Measurements from ENCODE around the gene OSCAR. TPM values are rescaled to one million over a fixed set of nuclear protein-coding genes. Genes with fewer than 3 reads are reported as not detected.

OSCAR gene
- total and polyA plus RNA-seq, 5 experiments from 2014 or later = 0.16 to 0.33 TPM; not detected in 3

GRCh38 chr19:54123682-54124081 is 23.1 kb upstream of the OSCAR start:
- Mint-ChIP-seq H3K36me3 (peaks cover 0 to 73% (median 9%) of the 10 kb centered on the region in 3 donors), H3K9me3 (no peaks in the 10 kb centered on the region), H3K27ac (no peak overlapping the region), H3K4me1 (peaks cover 0 to 2% (median under 1%) of the 10 kb centered on the region in 4 donors), H3K27me3 (no peaks in the 10 kb centered on the region), H3K4me3 (no peak overlapping the region)
- DNase-seq = no peak
- POLR2A ChIA-PET = interaction anchor here (2.2 to 2.6 kb wide), 2 partner anchors 9 to 13 kb away, joined by 5 to 16 read pairs; partner anchors contain the start of genes CNOT3, PRPF31 and TFPT
- no peak for ATAC-seq

GRCh38 chr19:54121259-54121658 is 20.7 kb upstream of the OSCAR start:
- Mint-ChIP-seq H3K4me3 (no peak overlapping the region), H3K4me1 (peaks cover 6 to 21% (median 12%) of the 10 kb centered on the region in 4 donors), H3K36me3 (peaks cover 0 to 71% (median 7%) of the 10 kb centered on the region in 3 donors), H3K27ac (no peak overlapping the region), H3K27me3 (no peaks in the 10 kb centered on the region), H3K9me3 (no peaks in the 10 kb centered on the region)
- POLR2A ChIA-PET = interaction anchor here (1.2 kb wide), 1 partner anchor 16 kb away, joined by 5 read pairs; the partner anchor contains the start of gene CNOT3
- ATAC-seq = no peak
- no peak for DNase-seq

- H3K9me3 Mint-ChIP-seq = no peaks in the 10 kb centered on the region
- DNase-seq = peak; percentile 79 to 100 (median 96)
- peak; percentile 87 to 89 for ATAC-seq
- peak within 1 kb of the TSS; percentile 87 to 98 (median 93) for H3K4me3 Mint-ChIP-seq
- peaks cover 16 to 50% (median 36%) of the 10 kb centered on the region in 4 donors for H3K4me1 Mint-ChIP-seq
- peaks cover 0 to 40% (median 8%) of the 10 kb centered on the region in 3 donors for H3K36me3 Mint-ChIP-seq
- H3K27ac Mint-ChIP-seq = peak within 1 kb of the TSS; percentile 89 to 99 (median 95)
- H3K27me3 Mint-ChIP-seq = peaks cover 0 to 4% (median 0%) of the 10 kb centered on the region in 5 donors
- POLR2A ChIA-PET = interaction anchor here (0.6 to 4.1 kb wide), 19 partner anchors 8 to 1013 kb away, joined by 3 to 86 read pairs (median 4); partner anchors contain the start of genes CNOT3, LENG1, LENG8 and LENG9
These were observed 14.8 kb upstream of the OSCAR start, which contains the start of the genes PRPF31 and TFPT for GRCh38 chr19:54115109-54116063. Gene PRPF31, plus strand, starts transcription at chr19:54115754. Its CDS starts 2,525 bp downstream, at chr19:54118279. Gene TFPT, minus strand, starts transcription at chr19:54115657. Its CDS starts 388 bp downstream, at chr19:54115269.

DNA sequence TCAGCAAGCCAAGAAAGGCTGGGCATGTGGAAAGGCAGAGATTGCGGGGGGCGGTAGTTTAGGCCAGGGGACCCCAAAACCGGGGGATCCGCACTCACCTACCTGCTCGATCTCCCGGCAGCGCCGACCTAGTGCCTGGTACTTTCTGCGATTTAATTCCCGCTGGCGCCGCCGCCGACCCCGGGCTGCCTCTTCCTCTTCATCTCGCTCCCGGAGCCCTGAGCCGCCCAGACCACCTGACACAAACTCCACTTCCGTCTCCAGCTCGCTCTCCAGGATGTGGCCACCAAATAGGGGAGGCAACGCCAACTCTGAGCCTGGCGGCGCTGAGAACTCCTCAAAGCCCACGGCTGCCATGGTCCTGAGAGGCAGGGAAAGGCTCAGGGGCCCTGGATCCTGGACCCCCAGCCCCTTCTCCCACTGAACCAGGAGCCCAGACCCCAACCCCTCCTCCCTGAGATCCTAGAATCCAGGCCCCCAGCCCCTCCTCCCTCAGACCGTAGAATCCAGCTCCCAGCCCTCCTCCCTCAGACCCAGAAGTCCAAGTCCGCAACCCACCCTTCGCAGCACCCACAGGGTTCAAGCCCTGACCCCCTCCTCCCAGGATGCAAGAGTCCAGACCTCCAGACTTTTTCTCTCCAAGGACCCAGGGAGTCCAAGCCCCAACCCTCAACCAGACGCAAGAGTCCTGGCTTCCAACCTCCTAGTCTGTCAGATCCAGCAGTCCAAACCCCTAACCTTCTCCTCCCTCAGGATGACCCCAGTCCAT is 13.9 kb upstream of the OSCAR start:
- Mint-ChIP-seq H3K9me3 (no peaks in the 10 kb centered on the region), H3K36me3 (peaks cover 0 to 41% (median 5%) of the 10 kb centered on the region in 3 donors), H3K27ac (peak overlapping the region; percentile 89 to 99 (median 95)), H3K4me1 (peaks cover 18 to 55% (median 36%) of the 10 kb centered on the region in 4 donors), H3K4me3 (peak overlapping the region; percentile 87 to 98 (median 93)), H3K27me3 (peaks cover 0 to 4% (median 0%) of the 10 kb centered on the region in 5 donors)
- ATAC-seq (peak; percentile 41 to 47), DNase-seq (peak in 9 of 10 donors; percentile 23 to 77 (median 46))
- POLR2A ChIA-PET = interaction anchor here (1.3 to 4.1 kb wide), 11 partner anchors 8 to 349 kb away, joined by 3 to 86 read pairs (median 10); partner anchors contain the start of genes CNOT3, LENG1, LENG8 and LENG9

GRCh38 chr19:54109651-54110050 is 9.0 kb upstream of the OSCAR start:
- no peaks in the 10 kb centered on the region for H3K27me3 Mint-ChIP-seq
- ATAC-seq (no peak), DNase-seq (no peak)
- peaks cover 17 to 42% (median 22%) of the 10 kb centered on the region in 4 donors for H3K4me1 Mint-ChIP-seq
- POLR2A ChIA-PET = no interaction called here
- peaks cover 0 to 61% (median 9%) of the 10 kb centered on the region in 3 donors for H3K36me3 Mint-ChIP-seq
- no peak overlapping the region for H3K4me3 Mint-ChIP-seq
- no peak overlapping the region for H3K27ac Mint-ChIP-seq
- no peaks in the 10 kb centered on the region for H3K9me3 Mint-ChIP-seq

GRCh38 chr19:54108496-54108895 is 7.9 kb upstream of the OSCAR start:
- Mint-ChIP-seq H3K27ac (no peak overlapping the region), H3K4me3 (no peak overlapping the region)

DNA sequence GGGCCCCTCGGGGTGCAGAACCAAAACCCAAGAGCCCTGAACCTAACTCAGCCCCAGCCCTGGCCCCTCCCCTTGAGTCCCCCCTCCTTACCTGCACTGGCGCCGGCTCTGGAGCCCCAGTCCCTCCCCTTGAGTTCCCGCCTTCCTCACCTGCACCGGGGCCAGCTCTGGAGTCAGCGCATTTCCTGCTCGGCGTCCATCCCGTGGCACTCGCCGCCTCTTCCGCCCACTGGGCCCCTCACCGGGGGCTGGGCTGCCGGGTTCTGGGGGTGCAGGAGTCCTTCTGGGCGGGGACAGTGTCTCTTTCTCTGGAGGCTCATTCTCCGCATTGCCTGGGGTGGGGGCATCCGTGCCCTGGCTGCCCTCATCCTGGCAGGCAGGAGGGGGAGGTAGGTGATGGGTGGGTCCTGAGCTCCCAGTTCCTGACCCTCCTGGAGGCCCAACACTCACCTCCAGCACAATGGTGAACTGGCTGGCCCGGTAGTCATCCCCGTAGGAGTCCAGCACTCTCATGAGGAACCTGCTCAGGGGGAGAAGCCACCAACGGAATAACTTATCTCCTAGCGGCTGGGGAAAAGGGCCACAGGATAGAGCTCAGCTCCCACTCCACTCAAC is 7.4 kb upstream of the OSCAR start:
- Mint-ChIP-seq H3K27ac (peak overlapping the region in 2 of 10 donors; percentile 1 to 21), H3K27me3 (no peaks in the 10 kb centered on the region), H3K9me3 (no peaks in the 10 kb centered on the region), H3K4me3 (no peak overlapping the region), H3K4me1 (peaks cover 18 to 40% (median 21%) of the 10 kb centered on the region in 4 donors), H3K36me3 (peaks cover 0 to 61% (median 9%) of the 10 kb centered on the region in 3 donors)
- POLR2A ChIA-PET = interaction anchor here (1.2 kb wide), 1 partner anchor 8 kb away, joined by 4 read pairs; the partner anchor contains the start of genes PRPF31 and TFPT
- ATAC-seq (no peak), DNase-seq (no peak)

More at GRCh38 chr19:54108496-54108895, 7.9 kb upstream of the OSCAR start:
- ATAC-seq (no peak), DNase-seq (no peak)
- H3K36me3 Mint-ChIP-seq = peaks cover 0 to 61% (median 9%) of the 10 kb centered on the region in 3 donors
- no peaks in the 10 kb centered on the region for H3K9me3 Mint-ChIP-seq
- H3K4me1 Mint-ChIP-seq = peaks cover 15 to 40% (median 18%) of the 10 kb centered on the region in 4 donors
- no peaks in the 10 kb centered on the region for H3K27me3 Mint-ChIP-seq
- POLR2A ChIA-PET = no interaction called here

GRCh38 chr19:54106716-54107115 is 6.1 kb upstream of the OSCAR start:
- Mint-ChIP-seq H3K36me3 (peaks cover 0 to 57% (median 9%) of the 10 kb centered on the region in 3 donors), H3K27ac (no peak overlapping the region), H3K4me1 (peaks cover 24 to 49% (median 28%) of the 10 kb centered on the region in 4 donors), H3K4me3 (peak overlapping the region in 3 of 10 donors; percentile 31 to 43 (median 39)), H3K27me3 (no peaks in the 10 kb centered on the region), H3K9me3 (no peaks in the 10 kb centered on the region)
- ATAC-seq = no peak
- DNase-seq = no peak
- POLR2A ChIA-PET = interaction anchor here (1.2 kb wide), 2 partner anchors 8 to 9 kb away, joined by 4 to 7 read pairs; partner anchors contain the start of genes PRPF31 and TFPT

GRCh38 chr19:54105796-54106195 is 5.2 kb upstream of the OSCAR start:
- H3K9me3 Mint-ChIP-seq = no peaks in the 10 kb centered on the region
- no peak for ATAC-seq
- peak overlapping the region in 4 of 10 donors; percentile 15 to 53 (median 38) for H3K27ac Mint-ChIP-seq
- no peaks in the 10 kb centered on the region for H3K27me3 Mint-ChIP-seq
- DNase-seq = no peak
- H3K36me3 Mint-ChIP-seq = peaks cover 0 to 54% (median 7%) of the 10 kb centered on the region in 3 donors
- H3K4me1 Mint-ChIP-seq = peaks cover 22 to 49% (median 30%) of the 10 kb centered on the region in 4 donors
- H3K4me3 Mint-ChIP-seq = peak overlapping the region in 3 of 10 donors; percentile 36 to 56 (median 43)
- POLR2A ChIA-PET = interaction anchor here (1.2 to 1.5 kb wide), 2 partner anchors 9 to 31 kb away, joined by 4 to 7 read pairs; no protein-coding TSS in a partner anchor

DNA sequence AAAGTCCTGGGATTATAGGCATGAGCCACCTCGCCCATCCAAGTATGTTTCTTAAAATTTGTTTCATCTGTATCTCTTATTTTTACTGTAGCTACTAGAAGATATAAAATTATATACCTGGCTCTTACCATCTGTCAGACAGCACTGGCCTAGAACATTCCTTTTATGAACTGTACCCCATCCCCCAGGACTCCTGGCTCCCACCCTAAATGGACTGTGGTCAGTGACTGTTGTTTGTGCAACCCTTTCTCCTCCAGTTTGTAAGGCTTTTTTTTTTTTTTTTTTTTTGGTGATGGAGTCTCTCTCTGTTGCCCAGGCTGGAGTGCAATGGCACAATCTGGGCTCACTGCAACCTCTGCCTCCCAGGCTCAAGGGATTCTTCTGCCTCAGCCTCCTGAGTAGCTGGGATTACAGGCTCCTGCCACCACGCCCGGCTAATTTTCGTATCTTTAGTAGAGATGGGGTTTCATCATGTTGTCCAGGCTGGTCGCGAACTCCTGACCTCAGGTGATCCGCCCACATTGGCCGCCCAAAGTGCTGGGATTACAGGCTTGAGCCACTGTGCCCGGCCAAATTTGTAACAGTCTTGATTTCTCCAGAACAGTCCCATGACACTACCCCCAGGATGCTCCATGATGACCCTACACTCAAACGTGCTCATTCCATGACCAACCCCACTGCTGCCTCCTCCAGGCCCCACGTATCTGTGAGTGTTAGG is 4.6 kb upstream of the OSCAR start:
- peak overlapping the region in 6 of 10 donors; percentile 15 to 55 (median 38) for H3K27ac Mint-ChIP-seq
- no peak for DNase-seq
- H3K9me3 Mint-ChIP-seq = no peaks in the 10 kb centered on the region
- no peaks in the 10 kb centered on the region for H3K27me3 Mint-ChIP-seq
- H3K4me1 Mint-ChIP-seq = peaks cover 18 to 45% (median 30%) of the 10 kb centered on the region in 4 donors
- H3K36me3 Mint-ChIP-seq = peaks cover 0 to 48% (median 5%) of the 10 kb centered on the region in 3 donors
- H3K4me3 Mint-ChIP-seq = peak overlapping the region in 5 of 10 donors; percentile 8 to 70 (median 30)
- POLR2A ChIA-PET = interaction anchor here (1.5 to 4.7 kb wide), 2 partner anchors 10 to 32 kb away, joined by 4 to 52 read pairs; partner anchors contain the start of genes PRPF31 and TFPT
- ATAC-seq = no peak

Data from naive thymus-derived CD8-positive, alpha-beta T cell (primary cell).